HTERT RPE-1 (cell line): ENCODE data around the gene HES6.

Experiments used
- in situ Hi-C: fragments of 300-500 bp; cut with MboI; formaldehyde crosslinking; loops from 4 replicates; pipeline ENCODE4 v1.14.3; 2020; ENCODE audit warnings: low sequenced_read_pairs

HES6 gene, protein sequence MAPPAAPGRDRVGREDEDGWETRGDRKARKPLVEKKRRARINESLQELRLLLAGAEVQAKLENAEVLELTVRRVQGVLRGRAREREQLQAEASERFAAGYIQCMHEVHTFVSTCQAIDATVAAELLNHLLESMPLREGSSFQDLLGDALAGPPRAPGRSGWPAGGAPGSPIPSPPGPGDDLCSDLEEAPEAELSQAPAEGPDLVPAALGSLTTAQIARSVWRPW

DNA sequence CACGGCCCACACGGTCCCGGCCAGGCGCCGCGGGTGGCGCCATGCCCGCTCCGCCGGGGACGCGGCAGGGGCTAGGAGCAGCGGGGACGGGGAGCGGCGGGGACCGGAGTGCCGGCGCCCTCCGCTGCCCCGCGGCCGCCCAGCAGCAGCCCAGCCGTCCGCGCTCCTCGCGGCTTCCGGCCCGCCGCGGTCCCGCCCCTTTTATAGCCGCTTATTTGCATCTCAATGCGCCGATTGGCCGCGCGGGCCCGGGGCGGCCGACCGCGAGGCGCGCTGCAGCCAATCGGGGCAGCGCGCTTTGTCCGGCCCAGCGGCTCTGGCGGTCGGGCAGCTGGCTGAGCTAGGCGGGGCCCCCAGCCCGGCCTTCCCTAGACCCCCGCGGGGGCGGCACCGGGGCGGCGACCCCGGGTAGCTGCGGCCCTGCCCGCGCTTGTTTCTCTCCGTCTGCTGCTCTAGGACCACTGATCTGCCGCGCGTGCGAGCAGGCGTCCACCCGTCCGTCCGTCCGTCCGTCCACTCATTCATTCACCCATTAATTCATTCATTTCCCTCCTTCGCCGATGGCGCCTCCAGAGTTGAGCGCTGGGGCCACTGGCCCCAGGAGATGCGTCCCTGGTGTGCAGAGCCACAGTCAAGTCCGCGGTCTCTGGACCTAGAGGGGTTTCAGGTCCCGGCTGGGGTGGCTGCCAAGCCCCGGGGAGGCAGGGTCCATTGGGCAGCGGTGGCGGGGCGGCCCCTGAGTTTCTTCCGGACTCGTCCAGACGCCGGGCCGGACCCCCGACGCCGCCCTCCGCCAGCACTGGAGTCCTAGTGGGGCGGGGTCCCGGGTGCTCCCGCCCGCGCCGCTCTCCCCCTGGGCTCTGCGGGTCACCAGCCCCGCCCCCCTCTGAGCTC is at the start of gene HES6:
Gene HES6, minus strand, starts transcription at position 176 of the 894 bp plus-strand sequence. Its CDS starts 133 bp downstream, at position 43.
- in situ Hi-C loops, result no loop called here

GRCh38 chr2:238289574-238289973 is 49.7 kb upstream of the HES6 start:
- in situ Hi-C loops, result no loop called here

DNA sequence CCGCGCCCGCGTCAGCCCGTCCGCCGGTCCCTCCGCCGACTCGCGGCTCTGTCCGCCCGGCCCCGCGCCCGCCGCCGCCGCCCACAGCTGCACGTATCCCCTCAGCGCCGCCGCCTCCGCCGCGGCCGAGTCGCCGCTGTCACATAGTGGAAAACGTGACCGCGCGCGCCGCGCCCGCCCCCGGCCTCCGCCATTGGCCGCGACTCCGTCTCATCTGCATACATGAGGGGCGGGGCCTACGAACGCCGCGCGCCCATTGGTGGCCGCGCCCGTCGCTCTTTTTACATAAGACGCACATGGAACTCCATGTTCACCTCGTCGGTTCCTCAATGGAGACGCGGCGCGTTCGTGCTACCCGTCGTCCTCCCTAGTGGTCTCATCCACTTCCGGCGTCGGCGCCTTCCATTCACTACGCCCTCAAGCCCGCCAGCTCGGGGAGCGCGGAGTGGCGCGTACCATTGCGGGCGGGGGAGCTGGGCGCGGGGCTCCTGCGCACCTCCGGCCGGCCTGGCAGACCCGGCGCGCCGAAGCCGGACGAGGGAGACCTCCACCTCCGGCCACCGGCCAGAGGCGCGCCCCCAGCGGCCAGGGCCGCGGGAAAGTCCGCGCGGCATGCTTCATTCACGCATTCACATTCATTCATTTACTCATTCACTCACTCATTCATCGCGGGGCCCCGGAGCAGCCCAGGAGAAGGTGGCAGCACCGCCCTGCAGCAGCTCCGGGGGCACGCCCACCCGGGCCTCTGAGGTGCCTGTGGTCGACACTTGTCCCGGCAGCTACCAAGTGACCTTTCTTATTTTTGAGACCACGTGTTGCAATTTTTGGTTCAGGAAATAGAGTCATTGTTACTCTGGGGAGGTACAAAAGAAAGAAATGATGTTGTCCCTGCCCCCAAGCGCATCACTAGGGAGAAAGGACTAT is 49.1 kb upstream of the HES6 start:
- in situ Hi-C loops, result no loop called here

- in situ Hi-C loops, result no loop called here
These were observed 48.2 kb upstream of the HES6 start, which contains the start of gene PER2 for GRCh38 chr2:238287737-238288649. Gene PER2, minus strand, starts transcription at chr2:238288610. Its CDS starts 10,674 bp downstream, at chr2:238277936.

- in situ Hi-C loops, result no loop called here
These were observed 47.3 kb upstream of the HES6 start for GRCh38 chr2:238286987-238287736.

DNA sequence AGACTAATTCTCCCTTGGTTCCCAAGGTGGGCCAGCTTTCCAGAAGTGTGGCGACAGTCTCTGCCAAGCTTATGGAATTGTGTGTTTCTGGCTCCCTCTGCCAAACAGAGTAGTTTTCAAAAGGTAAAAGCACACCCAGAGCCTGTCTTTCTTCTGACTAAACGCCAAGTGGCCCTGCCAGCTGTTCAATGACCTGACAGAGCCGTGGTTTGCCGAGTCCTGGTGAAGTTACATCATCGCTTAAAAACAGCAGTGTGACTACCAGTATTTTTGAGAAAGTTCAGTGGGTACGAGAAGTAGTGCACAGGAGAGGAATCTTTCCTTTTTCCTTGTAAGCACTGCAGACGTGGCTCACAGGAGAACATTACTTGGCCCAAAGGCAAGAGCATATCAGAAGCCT is 46.7 kb upstream of the HES6 start:
- in situ Hi-C loops, result no loop called here

GRCh38 chr2:238286095-238286494 is 46.3 kb upstream of the HES6 start:
- in situ Hi-C loops, result no loop called here

DNA sequence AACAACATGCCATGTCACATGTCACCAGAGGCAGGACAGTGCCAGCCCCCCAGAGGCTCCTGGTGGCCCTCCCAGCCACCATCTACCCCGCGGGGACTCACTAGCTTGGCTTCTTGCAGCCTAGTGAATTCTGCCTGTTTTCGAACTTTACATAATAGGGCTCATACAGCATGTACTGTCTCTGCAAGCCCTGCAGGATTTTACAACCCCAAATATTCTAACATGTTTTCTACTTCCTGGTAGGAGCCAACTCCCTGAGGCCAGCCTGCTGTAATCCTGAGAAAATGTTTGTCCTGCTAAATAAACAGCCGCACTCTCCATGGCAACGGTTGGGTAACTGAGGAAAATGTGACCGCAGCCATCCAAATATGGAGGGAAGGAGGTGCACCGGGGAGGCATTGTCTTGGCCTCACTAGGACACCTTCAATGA is 45.8 kb upstream of the HES6 start:
- in situ Hi-C loops, result no loop called here

- in situ Hi-C loops, result no loop called here
These were observed 45.1 kb upstream of the HES6 start for GRCh38 chr2:238284802-238285515.

DNA sequence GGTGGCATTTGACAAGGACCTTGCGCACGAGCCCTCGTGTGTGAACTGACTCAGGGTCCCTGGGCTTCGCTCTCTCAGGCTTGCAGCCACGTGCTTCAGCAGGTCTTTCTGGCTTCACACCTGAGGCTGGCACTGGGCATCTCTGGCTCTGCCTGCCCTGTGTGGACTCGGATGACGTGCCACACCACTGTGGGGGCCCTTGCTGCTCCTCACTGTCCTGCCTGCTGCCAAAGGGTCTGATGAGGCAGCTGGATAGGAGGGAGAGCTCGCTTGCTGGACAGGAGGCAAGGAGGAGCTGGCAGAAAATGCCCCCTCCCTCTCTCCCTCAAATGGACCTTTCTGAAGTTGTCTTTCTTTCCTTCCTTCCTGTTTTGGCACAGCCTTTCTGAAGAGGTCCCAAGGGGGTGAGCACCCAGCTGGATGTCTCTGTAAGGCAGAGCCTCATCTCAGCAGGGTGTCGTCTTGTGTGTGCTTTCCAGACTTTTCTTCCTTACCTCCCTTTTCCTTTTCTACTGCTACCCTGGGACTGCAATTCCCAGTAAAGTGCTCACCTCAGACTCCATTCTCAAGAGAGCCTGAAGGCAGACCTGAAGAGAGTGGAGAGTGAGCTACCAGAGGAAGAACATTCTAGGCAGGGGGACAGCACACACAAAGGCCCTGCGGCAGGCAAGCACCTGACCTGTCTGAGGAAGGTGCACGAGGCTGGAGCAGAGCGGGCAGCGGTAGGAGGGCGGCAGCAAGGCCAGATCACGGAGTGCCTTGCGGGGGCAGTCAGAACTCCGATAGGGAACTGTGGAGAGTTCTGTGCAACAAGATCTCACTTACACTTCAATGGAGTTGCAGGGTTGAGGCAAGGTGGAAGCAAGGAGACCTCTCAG is 43.3 kb upstream of the HES6 start:
- in situ Hi-C loops, result no loop called here

- in situ Hi-C loops, result no loop called here
These were observed 42.1 kb upstream of the HES6 start for GRCh38 chr2:238281826-238282480.

DNA sequence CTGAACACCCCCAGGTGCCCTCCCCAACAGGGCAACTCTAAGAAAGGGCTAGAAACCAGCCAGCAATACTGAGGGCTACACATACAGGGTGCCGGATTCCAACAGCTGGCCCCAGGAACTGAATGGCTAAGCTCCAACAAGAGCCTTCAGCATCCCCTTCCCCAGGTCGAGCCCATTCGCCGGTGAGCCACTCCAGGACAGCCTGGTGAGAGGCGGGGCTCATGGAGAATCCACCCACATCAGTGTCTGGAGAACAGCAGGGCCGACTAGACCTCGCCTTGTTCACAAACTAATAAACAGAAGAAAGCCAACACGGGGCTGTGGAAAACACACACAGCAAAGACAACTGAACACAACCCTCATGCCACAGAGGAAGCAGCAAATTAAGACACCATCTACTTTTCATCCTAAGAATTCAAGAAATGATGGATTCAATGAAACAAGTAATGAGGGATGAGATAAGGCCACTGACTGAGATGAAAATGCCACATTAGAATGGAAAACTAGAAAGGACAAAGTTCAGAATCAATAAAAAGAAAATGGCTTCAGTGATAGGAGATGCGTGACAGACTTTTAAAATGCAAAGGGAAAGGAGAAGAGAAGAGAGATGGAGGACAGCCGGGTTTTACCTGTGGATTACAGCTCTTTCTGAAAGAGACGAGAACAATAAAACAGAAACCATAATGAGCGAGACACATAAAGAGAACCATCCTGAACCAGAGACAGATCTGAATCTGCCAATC is 40.4 kb upstream of the HES6 start:
- in situ Hi-C loops, result no loop called here

DNA sequence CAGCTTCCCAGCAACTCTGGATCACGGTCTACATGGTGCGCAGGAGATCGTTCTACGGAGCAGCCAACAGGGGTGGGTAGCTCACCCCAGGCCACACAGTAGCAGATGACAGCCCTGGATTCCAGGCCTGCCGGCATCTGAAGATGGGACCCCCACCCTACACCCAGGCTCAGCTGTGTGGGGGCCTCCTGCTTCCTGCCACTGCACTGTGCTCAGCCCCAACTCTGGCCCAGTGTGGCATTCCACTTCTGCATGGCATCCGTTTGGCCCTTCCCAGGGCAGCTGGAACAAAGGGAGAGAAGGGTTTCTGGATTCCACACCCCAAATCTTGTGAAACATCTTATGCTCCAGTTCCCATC is 39.5 kb upstream of the HES6 start:
- in situ Hi-C loops, result no loop called here

- in situ Hi-C loops, result no loop called here
These were observed 38.9 kb upstream of the HES6 start for GRCh38 chr2:238278626-238279323.

GRCh38 chr2:238277695-238278094 is 37.9 kb upstream of the HES6 start:
- in situ Hi-C loops, result no loop called here
